ENCODE data around the gene SLTM.
"Not testable (repeated sequence)": the region's sequence is repeated elsewhere in the genome, so short reads cannot be mapped to it uniquely, and the experiment has no call there.

Gene SLTM

DNA sequence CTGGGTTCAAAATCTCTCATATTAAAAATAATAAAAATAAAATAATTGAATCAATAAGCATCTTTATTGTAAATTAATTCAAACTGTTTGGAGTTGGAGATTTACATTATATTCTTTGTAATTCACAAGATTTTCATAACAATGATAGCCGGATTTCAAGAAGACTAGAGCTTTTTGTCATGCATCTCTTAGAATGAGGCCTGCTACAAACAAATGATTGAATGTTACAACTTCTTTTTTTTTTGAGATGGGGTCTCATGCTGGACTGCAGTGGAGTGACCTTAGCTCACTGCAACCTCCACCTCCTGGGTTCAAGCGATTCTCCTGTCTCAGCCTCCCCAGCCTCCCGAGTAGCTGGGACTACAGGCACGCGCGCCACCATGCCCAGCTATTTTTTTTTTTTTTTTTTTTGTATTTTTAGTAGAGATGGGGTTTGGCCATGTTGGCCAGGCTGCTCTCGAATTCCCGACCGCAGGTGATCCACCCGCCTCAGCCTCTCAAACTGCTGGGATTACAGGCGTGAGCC lies 3.5 kb downstream of the SLTM start:
- no peak for DNase-seq (ENCODE audit: low read depth in 3 of 3)

DNA sequence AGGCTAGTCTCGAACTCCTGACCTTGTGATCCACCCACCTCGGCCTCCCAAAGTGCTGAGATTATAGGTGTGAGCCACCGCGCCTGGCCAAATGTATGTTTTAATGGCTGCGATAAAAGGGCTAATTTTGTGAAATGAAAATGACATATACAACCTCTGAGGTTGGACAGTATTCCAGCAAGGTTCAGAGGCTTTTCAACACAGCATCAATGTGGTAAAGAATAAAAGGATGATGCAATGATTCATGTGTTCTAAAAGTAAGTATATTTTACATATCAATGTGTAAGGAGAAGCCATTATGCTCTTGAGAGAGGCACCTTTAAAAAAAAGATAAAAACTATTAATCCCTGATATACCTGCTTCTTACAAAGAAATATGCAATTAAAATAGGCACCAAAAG lies 6.7 kb downstream of the SLTM start:
- no peak for DNase-seq (ENCODE audit: low read depth in 3 of 3)

DNA sequence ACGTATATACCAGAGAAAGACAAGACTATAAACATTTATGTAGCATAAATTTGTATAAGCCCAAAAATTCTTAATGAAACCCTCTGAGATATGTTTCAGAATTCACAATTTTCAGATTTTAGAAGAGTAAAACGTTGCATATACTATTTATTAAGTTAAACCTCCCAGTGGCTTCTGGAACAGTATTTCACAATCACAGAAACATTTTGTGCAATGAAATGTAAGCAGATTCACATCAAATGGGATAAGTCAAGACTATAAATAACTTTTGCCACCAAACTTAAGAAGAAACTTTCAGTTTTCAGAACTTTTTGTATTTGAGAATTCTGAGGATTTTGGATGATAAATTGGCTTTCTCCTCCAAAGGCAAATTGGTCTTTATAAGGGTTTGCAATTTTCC lies 9.2 kb downstream of the SLTM start:
- DNase-seq (ENCODE audit: low read depth in 3 of 3): no peak

DNA sequence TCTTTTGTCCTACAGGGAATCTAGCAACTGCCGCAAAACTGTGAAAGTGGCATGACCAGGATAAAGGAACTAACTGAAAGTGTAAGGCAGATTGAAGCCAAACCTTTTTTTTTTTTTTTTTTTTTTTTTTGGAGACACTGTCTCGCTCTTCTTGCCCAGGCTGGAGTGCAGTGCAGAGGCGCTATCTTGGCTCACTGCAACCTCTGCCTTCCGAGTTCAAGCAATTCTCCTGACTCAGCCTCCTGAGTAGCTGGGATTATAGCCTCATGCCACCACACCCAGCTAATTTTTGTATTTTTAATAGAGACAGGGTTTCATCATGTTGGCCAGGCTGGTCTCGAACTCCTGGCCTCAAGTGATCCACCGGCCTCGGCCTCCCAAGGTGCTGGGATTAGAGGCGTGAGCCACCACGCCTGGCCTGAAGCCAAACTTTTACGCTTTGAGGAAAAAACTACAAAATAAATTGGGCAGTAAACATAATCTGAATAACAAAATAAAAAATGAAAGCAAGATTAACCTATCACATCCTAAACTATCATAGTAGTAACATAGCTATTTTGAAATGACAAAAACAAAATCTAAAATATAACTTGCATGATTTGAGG lies 9.7 kb downstream of the SLTM start:
- DNase-seq (ENCODE audit: low read depth in 3 of 3): no peak

DNA sequence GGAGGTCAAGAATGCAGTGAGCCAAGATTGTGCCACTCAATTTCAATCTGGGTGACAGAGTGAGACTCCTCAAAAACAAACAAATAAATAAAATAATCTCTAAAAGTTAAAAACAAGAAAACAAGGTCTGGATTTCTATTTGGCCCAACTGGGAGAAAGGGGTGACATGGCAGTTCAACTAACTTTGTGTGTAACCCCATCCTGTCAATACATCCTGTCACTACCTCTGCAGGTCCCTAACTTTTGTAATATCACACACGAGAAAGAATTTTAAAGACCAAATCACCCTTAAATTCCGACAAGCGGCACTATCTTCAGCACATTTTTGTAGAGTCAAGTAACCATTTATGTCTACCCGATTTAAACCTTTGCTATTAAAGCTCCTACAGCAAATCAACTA lies 10.2 kb downstream of the SLTM start:
- DNase-seq (ENCODE audit: low read depth in 3 of 3): no peak

DNA sequence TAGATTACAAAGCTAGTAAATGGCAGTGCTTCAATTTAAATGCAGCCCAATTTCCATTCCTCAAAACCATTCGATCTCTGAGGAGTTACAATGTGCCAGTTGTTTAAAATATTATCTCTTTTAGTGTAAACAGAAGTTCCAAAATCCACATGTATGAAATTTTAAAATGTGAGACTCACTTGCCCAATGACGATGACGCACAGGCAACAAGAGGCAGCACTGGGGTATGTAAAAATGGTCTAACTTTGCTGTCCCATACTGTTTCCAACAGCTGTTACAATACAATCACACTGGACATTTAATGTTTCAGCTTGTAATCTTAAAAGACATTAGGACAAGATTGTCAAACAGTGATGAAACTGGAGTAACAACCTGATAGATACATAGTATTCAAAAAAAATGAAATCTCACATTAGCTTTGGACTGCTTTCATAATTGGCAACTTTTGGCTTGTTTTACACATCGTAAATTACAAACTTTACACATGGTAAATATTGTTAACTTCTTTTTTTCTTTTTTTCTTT lies 12.2 kb downstream of the SLTM start:
- no peak for DNase-seq (ENCODE audit: low read depth in 3 of 3)

DNA sequence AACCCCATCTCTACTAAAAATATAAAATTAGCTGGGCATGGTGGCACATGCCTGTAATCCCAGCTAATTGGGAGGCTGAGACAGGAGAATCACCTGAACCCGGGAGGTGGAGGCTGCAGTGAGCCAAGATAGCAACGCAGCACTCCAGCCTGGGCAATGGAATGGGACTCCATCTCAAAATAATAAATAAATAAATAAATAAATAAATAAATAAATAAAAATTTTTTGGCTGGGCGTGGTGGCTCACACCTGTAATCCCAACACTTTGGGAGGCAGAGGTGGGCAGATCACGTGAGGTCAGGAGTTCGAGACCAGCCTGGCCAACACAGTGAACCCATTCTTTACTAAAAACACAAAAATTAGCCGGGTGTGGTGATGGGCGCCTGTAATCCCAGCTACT lies 13.0 kb downstream of the SLTM start:
- DNase-seq (ENCODE audit: low read depth in 3 of 3): not testable (repeated sequence)

DNA sequence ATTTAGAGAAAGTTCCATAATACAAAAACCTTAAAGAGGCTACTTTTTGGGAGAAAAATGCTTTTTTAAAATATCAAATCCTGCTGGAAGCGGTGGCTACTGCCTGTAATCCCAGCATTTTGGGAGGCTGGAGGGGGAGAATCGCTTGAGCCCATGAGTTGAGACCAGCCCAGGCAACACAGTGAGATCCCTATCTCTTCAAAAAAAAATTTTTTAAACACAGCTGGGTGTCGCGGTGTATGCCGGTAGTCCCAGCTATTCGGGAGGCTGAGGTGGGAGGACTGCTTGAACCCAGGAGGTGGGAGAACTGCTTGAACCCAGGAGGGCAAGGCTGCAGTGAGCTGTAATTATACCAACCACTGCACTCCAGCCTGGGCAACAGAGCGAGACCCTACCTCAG lies 14.2 kb downstream of the SLTM start:
- no peak for DNase-seq (ENCODE audit: low read depth in 3 of 3)

DNA sequence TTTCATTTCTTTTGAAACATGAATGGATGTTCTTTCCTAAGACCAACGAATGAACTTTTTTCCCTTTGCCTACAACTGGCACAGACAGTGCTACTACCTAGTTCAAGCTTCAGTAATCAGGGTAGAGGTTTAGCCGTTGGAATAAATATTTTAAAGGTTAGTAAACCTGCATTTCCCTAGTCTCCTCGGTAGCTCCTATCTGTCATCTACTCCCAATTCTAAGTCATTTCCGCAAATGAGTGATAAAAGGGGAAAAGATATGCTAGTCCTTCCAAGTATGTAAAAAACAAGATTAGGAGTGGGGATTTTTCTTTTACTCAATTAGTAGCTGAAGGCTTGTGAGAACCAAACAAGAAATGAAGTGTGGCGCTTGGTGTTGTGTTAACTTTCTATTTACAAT lies 15.2 kb downstream of the SLTM start:
- no peak for DNase-seq (ENCODE audit: low read depth in 3 of 3)

DNA sequence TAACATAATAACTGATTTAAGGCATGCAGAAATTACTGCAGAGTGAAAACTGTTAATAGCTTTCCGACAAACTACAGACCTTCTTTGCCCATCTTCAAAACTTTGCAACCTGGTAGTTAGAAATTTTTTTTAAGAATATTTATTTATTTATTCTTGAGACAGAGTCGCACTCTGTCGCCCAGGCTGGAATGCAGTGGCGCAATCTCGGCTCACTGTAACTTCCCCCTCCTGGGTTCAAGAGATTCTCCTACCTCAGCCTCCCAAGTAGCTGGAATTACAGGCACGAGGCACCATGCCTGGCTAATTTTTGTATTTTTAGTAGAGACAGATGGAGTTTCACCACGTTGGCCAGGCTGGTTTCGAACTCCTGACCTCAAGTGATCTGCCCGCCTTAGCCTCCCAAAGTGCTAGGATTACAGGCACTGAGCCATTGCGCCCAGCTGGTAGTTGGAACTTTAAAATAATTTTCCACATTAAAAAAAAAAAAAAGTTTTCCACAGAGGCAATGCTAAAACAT lies 15.8 kb downstream of the SLTM start:
- not testable (repeated sequence) for DNase-seq (ENCODE audit: low read depth in 3 of 3)

DNA sequence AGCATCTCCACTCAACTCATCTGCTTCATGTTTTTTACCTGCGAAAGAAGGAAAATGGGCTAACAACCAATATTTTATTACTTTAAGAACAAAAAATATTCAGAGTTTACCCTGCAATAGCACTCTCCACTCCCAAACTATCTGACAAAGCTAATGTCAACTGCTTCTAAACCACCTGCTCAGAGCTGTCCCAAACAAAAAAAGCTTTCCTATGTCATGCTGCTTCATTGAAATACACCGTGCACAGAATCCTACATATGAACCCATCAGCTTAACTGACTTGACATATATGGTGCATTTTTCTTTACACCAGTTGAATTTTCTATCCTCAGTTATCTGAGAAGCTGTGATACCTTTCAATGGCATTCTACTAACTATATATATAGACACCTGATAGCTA lies 16.5 kb downstream of the SLTM start:
- no peak for DNase-seq (ENCODE audit: low read depth in 3 of 3)

DNA sequence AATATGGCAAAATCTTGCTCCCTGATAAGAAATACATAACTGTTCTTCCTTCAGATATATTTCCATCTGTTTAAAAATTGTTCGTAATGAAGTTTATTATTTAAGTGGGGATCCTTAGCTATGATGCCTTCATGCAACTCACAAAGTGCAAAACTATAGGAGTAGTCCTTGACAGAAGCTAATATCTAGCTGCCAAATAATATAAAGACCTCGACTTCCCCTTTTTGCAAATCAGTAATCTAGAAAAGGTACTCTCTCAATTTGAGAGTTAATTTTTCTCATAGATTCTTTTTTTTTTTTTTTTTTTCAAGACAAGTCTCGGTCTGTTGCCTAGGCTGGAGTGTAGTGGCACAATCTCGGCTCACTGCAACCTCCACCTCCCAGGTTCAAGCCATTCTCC lies 23.0 kb downstream of the SLTM start:
- DNase-seq (ENCODE audit: low read depth in 3 of 3): no peak

DNA sequence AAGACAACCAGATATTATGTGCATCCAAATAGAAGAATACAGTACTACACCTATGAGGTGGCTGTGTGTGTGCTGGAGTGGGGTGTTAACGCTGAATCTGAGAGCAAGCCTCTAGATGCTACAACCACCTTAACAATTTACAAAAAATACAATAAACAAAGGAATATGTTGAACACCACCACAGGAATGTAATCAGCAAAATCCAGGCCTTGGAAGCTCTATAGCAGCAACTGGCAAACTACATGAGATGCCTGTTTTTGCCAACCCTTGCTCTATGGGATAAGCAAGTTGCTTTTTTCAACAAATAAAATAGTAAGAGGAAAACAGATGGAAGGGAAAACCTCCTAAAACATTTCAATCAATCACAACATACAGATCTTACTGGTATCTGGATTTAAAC lies 23.9 kb downstream of the SLTM start:
- DNase-seq (ENCODE audit: low read depth in 3 of 3): no peak

DNA sequence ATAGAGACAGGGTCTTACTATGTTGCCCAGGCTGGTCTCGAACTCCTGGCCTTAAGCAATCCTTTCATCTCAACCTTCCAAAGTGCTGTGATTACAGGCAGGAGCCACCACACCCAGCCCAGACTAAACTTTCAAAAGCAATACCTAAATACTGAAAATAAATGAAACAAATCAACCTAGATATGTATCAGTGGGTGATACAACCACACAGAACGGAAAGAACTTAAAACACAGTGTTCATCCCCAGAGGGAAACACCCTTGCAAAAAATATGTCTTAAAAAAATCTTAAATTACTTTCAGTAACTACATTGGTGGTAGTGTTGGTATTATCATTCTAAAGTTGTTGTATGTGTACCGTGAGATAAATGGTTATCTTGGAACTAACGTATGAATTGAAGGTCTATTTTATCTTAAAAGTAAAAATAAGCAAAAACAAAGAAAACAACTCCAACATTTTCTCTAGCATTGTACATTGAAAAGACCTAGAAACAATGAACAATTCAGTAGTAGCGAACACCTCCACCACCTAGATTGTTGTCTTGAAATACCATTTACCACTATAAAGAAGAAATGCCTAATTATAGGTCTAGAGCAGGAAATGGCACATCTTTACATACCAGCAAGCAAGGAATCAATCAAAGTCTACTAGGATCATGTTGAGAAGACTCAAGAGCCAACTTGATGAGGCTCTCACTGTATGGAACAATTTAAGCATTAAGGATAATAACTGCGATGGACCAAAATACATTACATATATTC lies 24.7 kb downstream of the SLTM start:
- no peak for DNase-seq (ENCODE audit: low read depth in 3 of 3)

DNA sequence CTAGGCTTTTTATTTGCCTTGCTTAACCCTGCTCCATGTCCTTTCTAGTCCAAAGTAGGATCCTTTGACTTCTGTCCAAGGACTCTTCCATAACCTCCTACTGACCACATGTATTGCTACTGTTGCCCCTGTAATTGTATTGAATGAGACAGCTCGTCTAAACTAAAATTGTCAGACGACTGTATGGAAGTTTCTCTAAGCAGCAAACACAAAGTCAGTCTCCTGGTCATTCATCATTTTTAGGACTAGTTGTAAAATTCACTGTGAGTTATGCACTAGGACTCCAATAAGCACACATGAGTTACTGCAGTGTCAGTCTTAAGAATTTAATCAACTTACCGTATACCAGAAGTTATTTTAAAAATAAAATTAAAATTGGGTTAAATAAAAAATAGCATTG lies 32.8 kb downstream of the SLTM start:
- no peak for DNase-seq (ENCODE audit: low read depth in 3 of 3)

DNA sequence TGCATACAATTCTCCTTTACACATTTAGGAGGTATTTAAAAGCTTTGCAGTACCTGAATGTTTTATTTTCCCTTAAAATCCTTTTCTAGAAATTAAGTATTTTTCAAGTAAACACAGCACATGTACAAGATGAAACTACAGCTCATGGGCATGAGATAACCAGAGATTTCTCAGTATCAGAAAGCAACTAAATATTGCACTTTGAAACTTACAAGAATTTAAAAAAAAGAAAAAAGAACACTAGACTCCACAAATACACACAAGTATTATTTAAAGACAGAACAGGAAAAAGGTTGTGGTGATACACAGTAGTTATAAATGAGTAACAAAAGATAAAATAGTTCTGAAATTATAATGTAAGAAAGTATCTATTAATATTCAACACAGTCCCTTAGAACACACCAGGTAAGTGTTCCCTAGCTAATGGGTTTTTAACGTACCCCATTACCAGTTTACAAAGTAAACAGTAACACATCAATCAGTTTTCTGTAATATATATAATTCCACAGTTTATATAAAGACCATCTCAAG lies 35.3 kb downstream of the SLTM start:
- no peak for DNase-seq (ENCODE audit: low read depth in 3 of 3)

DNA sequence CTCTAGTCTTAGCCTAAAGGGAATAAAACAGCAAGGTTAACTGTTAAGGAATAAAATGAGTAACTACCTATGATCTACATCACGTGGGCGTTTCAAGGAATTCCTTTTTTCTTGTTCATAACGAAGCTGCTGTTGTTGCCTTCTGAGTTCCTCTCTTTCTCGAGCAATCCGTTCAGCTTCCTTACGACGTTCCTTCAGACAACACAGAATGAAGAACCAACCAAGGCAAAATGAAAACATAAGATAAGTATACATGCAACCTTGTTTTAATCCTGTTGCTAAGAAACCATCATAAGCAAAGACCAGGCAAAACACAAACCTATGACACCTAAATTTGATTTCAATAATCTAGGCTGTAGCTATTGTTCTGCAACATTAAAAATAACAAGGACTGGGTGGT lies 44.1 kb downstream of the SLTM start:
- no peak for DNase-seq (ENCODE audit: low read depth in 3 of 3)

DNA sequence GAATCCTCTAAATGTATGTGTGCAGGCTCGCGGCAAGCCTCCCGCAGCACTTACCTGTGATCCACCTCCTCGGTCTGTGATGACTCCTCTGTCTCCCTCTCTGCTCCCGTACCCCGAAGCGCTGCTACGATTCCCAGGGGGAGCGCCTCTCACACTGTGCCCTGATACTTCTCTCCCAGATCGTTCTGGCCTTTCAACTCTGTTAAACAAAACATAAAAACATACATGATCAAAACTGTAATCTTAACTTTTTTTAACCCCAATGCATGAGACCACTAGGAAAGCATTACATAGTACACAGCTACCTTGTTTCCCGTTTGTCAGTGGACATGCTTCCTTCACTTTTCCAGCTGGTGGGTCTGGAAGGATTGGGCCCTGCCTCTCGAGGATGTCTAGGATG lies 46.6 kb downstream of the SLTM start:
- no peak for DNase-seq (ENCODE audit: low read depth in 3 of 3)

DNA sequence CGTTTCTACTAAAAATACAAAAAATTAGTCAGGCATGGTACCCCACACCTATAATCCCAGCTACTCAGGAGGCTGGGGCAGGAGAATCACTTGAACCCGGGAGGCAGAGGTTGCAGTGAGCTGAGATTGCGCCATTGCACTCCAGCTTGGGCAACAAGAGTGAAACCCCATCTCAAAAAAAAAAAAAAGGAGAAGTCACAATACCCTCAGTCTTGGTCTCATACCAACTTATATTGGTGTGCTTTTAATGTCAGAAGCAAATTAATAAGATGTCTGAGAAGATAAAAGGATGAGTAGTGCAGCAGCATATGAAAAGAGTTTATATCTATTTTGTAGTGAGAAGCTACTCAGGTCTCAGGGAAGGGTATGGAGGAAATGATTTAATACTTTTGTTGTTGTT lies 49.6 kb downstream of the SLTM start:
- not testable (repeated sequence) for DNase-seq (ENCODE audit: low read depth in 3 of 3)

DNA sequence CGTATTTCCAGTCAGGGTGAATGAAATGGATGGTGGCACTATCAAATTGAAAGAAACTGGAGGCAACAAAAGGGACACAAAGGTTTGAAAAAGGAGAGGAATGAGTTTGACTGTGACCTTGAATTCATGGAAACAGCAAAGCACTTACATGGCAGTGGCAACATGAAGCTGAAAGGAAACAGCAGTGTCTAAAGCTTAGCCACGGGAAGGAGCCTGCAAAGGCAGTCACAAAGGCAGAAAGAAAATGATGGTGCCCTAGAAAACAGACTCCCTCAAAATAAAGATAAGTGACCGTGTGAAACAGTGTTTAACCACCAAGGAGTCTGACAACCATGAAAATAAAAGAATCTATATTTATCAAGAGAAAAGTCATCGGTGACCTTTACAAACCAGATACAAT lies 51.2 kb downstream of the SLTM start:
- no peak for DNase-seq (ENCODE audit: low read depth in 3 of 3)

DNA sequence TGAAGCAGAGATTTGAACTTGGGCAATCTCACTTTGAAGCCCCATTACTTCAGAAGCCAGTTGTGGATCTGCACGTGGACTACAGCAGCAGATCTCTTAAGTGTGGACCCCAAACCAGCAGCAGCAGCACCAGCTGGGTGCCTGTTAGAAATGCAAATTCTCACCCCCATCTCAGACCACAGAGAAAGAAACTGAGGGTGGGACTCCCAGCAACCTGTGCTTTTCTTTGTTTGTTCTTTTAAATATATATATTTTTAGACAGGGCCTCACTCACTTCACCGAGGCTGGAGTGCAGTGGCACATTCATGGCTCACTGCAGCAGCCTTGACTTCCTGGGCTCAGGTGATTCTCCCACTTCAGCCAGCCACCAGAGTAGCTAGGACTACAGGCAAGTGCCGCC lies 53.2 kb downstream of the SLTM start:
- no peak for DNase-seq (ENCODE audit: low read depth in 3 of 3)

DNA sequence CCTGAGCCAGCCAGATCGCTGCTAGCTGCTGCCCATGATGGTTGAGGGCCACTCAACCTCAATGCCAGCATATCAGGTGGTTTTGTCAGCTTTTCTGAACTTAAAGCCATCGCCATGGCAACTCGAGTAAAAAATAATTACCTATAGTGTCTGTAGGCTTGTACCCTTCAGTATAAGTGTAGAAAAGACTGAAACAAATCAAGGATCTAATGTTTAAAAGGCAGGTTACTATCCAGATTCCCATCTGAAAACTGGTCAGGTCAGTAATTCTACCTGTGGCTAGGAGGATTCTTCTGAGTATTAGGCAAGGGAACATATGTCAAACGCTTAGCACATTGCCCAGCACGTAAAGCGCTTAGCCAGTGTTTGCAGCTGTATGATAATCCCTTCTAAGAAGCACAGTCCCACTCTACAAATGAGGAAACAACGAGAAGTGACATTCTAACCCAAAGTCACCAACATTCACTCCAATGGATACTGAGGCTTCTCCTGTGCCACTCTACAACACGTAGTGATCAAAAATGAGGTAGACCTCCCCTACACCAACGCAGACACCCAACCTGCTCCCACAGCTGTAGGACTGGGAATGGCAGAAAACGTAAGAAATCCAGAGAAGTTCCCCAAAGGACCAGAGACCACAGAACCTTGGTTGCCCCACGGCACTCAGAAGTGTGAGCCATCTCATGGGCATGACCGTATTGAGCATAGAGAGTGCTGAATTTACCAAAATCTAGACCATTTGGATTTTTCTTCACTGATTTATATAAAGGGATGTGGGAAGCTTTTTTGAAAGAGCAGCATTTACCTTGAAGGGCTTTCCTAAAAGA lies 55.3 kb downstream of the SLTM start:
- DNase-seq (ENCODE audit: low read depth in 3 of 3): no peak
